ENCODE data around the gene HNRNPUL2. TPM values are rescaled to one million over a fixed set of nuclear protein-coding genes. Genes with fewer than 3 reads are reported as not detected.
"Not testable (repeated sequence)": the region's sequence is repeated elsewhere in the genome, so short reads cannot be mapped to it uniquely, and the experiment has no call there.

Gene HNRNPUL2
- total and polyA plus RNA-seq, 2 donors (not counting 1 experiment from before 2014, with no cell fraction given), result 14.5 to 18.8 TPM

DNA sequence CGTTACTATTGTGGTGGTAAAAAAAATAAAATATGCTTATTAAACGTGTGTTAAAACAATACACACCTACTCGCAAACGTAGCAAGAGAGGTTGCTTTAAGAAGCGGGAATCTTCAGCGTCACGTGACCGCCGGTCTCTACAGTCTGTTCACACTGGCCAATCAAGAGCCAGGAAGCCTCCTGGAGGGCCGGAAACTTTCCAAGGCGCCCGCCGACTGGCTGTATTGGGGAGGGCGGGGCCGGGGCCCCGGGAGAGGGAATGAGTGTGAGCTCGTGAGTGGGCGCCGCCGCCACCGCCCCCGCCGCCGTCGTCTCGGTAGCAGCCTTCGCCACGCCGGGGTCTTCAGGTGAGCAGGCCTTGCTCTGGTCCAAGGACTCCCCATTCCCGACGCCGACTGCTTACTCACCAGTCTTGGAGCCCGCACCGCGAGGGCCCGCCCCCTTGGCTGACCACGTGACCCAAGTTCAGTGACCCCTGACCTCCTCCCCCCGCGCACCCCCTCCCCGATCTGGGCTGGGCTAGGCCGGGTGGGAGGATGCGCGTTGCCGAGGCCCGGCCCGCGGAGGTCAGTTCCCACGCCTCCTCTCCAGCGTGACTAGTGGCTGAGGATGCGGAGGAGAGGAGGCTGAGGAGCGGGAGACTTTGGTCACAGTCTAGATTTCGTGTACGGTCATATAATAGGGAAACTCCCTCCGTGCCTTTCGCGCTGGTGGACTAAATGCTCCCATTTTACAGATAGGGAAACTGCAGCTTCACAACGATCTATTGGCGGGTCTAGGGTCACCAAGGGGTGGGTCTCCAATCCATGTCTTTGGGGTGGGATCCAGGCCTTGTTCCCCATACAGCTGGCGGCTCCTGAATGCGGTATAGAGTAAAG lies 44.1 kb upstream of the HNRNPUL2 start, which contains the start of gene TAF6L:
TAF6L (plus strand) TSS at position 253 of the 878 bp plus-strand sequence. CDS start 4,388 bp downstream, outside the sequence.
- TF ChIP-seq EZH2 (IDR thresholded peaks at IDR 0.05; ENCODE audit: low read length, missing control alignments), result no peak
- TF ChIP-seq, protein P1, sequence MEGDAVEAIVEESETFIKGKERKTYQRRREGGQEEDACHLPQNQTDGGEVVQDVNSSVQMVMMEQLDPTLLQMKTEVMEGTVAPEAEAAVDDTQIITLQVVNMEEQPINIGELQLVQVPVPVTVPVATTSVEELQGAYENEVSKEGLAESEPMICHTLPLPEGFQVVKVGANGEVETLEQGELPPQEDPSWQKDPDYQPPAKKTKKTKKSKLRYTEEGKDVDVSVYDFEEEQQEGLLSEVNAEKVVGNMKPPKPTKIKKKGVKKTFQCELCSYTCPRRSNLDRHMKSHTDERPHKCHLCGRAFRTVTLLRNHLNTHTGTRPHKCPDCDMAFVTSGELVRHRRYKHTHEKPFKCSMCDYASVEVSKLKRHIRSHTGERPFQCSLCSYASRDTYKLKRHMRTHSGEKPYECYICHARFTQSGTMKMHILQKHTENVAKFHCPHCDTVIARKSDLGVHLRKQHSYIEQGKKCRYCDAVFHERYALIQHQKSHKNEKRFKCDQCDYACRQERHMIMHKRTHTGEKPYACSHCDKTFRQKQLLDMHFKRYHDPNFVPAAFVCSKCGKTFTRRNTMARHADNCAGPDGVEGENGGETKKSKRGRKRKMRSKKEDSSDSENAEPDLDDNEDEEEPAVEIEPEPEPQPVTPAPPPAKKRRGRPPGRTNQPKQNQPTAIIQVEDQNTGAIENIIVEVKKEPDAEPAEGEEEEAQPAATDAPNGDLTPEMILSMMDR (conservative IDR thresholded peaks at IDR 0.05 in 1 of 2, IDR thresholded peaks at IDR 0.05 in 1 of 2; ENCODE audit: low read depth in 1 of 2, low read length in 2 of 2), result no peak
- H3K9ac ChIP-seq (ENCODE audit: insufficient read depth, low read length), result peak within 1 kb of the TSS; percentile 87
- H4K20me1 ChIP-seq (ENCODE audit: control insufficient read depth, extremely low read depth, insufficient read depth, low read length), result no peaks in the 10 kb centered on the region
- H3K9me3 ChIP-seq (ENCODE audit: control insufficient read depth, insufficient read depth, low read depth, low read length), result no peaks in the 10 kb centered on the region
- peak within 1 kb of the TSS; percentile 97 for H3K4me2 ChIP-seq (ENCODE audit: extremely low read depth, insufficient read depth, low read length)
- peak; percentile 95 to 97 for DNase-seq (ENCODE audit: low read depth in 2 of 2)
- H3K27me3 ChIP-seq (ENCODE audit: control insufficient read depth, insufficient read depth, low read length), result no peaks in the 10 kb centered on the region
- peaks cover 4% of the 10 kb centered on the region for H3K36me3 ChIP-seq (ENCODE audit: control insufficient read depth, insufficient read depth, low read length)
- peaks cover 6% of the 10 kb centered on the region for H3K4me1 ChIP-seq (ENCODE audit: control insufficient read depth, extremely low read depth, insufficient read depth, low read length)
- peak within 1 kb of the TSS; percentile 25 to 78 (median 56) for H3K4me3 ChIP-seq (replicated peaks in 1 of 4; ENCODE audit: control extremely low read depth in 1 of 4, insufficient read depth in 1 of 4, low read depth in 3 of 4, low read length in 4 of 4)
- peaks cover 12% of the 10 kb centered on the region for H3K79me2 ChIP-seq (ENCODE audit: control insufficient read depth, insufficient read depth, low read length)
- H2AFZ ChIP-seq (ENCODE audit: low read length), result peak within 1 kb of the TSS; percentile 96
- peak within 1 kb of the TSS; percentile 91 for H3K27ac ChIP-seq (ENCODE audit: insufficient read depth, low read length)

DNA sequence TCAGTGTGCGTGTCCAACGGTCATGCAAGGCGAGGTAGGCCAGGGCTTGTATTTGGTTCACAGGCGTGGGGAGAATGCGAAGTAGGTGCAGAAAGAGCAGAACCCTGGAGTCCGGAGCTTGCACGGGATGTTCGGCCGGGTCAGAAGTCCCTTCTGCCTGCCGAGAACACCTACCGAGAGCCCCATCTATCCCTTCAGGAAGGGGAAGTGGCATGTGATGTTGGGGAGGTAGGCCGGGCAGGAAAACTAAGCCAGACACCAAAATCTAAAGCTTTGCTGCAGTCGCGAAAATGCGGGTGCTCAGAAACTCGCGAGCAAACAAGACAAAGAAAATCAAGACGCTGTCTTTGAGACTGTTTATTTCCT lies 43.5 kb upstream of the HNRNPUL2 start:
- no peak for DNase-seq (ENCODE audit: low read depth in 2 of 2)
- peak overlapping the region; percentile 25 to 78 (median 56) for H3K4me3 ChIP-seq (replicated peaks in 1 of 4; ENCODE audit: control extremely low read depth in 1 of 4, insufficient read depth in 1 of 4, low read depth in 3 of 4, low read length in 4 of 4)
- no peaks in the 10 kb centered on the region for H4K20me1 ChIP-seq (ENCODE audit: control insufficient read depth, extremely low read depth, insufficient read depth, low read length)
- H3K79me2 ChIP-seq (ENCODE audit: control insufficient read depth, insufficient read depth, low read length), result peaks cover 12% of the 10 kb centered on the region
- peak overlapping the region; percentile 50 for H3K9ac ChIP-seq (ENCODE audit: insufficient read depth, low read length)
- H3K27me3 ChIP-seq (ENCODE audit: control insufficient read depth, insufficient read depth, low read length), result no peaks in the 10 kb centered on the region
- TF ChIP-seq, protein P1 (conservative IDR thresholded peaks at IDR 0.05 in 1 of 2, IDR thresholded peaks at IDR 0.05 in 1 of 2; ENCODE audit: low read depth in 1 of 2, low read length in 2 of 2), result no peak
- TF ChIP-seq EZH2 (IDR thresholded peaks at IDR 0.05; ENCODE audit: low read length, missing control alignments), result no peak
- peaks cover 5% of the 10 kb centered on the region for H3K36me3 ChIP-seq (ENCODE audit: control insufficient read depth, insufficient read depth, low read length)
- H3K4me1 ChIP-seq (ENCODE audit: control insufficient read depth, extremely low read depth, insufficient read depth, low read length), result peaks cover 6% of the 10 kb centered on the region
- peak overlapping the region; percentile 96 for H2AFZ ChIP-seq (ENCODE audit: low read length)
- peak overlapping the region; percentile 97 for H3K4me2 ChIP-seq (ENCODE audit: extremely low read depth, insufficient read depth, low read length)
- no peaks in the 10 kb centered on the region for H3K9me3 ChIP-seq (ENCODE audit: control insufficient read depth, insufficient read depth, low read depth, low read length)
- peak overlapping the region; percentile 91 for H3K27ac ChIP-seq (ENCODE audit: insufficient read depth, low read length)

DNA sequence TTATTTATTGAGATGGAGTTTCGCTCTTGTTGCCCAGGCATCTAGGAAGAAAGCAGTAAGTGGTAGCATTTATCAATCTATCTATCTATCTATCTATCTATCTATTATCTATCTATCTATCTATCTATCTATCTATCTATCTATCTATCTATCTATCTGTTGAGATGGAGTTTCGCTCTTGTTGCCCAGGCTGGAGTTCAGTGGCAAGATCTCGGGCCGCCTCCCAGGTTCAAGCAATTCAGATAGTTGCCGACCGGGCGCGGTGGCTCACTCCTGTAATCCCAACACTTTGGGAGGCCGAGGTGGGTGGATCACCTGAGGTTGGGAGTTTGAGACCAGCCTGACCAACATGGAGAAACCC lies 33.6 kb upstream of the HNRNPUL2 start:
- H2AFZ ChIP-seq (ENCODE audit: low read length); H3K27ac ChIP-seq (ENCODE audit: insufficient read depth, low read length); H3K9me3 ChIP-seq (ENCODE audit: control insufficient read depth, insufficient read depth, low read depth, low read length); DNase-seq (ENCODE audit: low read depth in 2 of 2); H3K27me3 ChIP-seq (ENCODE audit: control insufficient read depth, insufficient read depth, low read length); H3K4me2 ChIP-seq (ENCODE audit: extremely low read depth, insufficient read depth, low read length); H3K79me2 ChIP-seq (ENCODE audit: control insufficient read depth, insufficient read depth, low read length); H4K20me1 ChIP-seq (ENCODE audit: control insufficient read depth, extremely low read depth, insufficient read depth, low read length); H3K4me1 ChIP-seq (ENCODE audit: control insufficient read depth, extremely low read depth, insufficient read depth, low read length); H3K9ac ChIP-seq (ENCODE audit: insufficient read depth, low read length); H3K36me3 ChIP-seq (ENCODE audit: control insufficient read depth, insufficient read depth, low read length): not testable (repeated sequence)
- H3K4me3 ChIP-seq (replicated peaks in 1 of 4; ENCODE audit: control extremely low read depth in 1 of 4, insufficient read depth in 1 of 4, low read depth in 3 of 4, low read length in 4 of 4), result peak overlapping the region in 1 of 4 experiments; percentile 89
